Activated CD4-positive, alpha-beta T cell treated with anti-CD3 and anti-CD28 coated beads, Interleukin-2, amount 50 U/mL, for 16 hours (primary cell): ENCODE data around the gene IDUA.
"Not testable (repeated sequence)": the region's sequence is repeated elsewhere in the genome, so short reads cannot be mapped to it uniquely, and the experiment has no call there.

Experiments used
- DNase-seq: peaks from one replicate; pipeline ENCODE4 v3.0.0-alpha.2; 2020

The IDUA gene

GRCh38 chr4:986879-987623 lies at the start of gene IDUA:
Gene IDUA (plus strand): TSS chr4:987044. CDS start chr4:987085, 41 bp downstream.
- DNase-seq = peak; percentile 80

GRCh38 chr4:939508-939907 lies 47.3 kb upstream of the IDUA start:
- DNase-seq = not testable (repeated sequence)

GRCh38 chr4:945274-946102 lies 41.4 kb upstream of the IDUA start:
- DNase-seq = no peak

GRCh38 chr4:946103-946450 lies 40.8 kb upstream of the IDUA start:
- no peak for DNase-seq

- DNase-seq = no peak
These were observed 40.0 kb upstream of the IDUA start for GRCh38 chr4:946517-947471.

GRCh38 chr4:947491-947971 lies 39.3 kb upstream of the IDUA start:
- no peak for DNase-seq

GRCh38 chr4:948101-948935 lies 38.5 kb upstream of the IDUA start:
- DNase-seq = no peak

GRCh38 chr4:948936-949300 lies 37.9 kb upstream of the IDUA start:
- DNase-seq = no peak

GRCh38 chr4:949656-950055 lies 37.2 kb upstream of the IDUA start:
- DNase-seq = no peak

- no peak for DNase-seq
These were observed 36.5 kb upstream of the IDUA start for GRCh38 chr4:950136-951020.

- DNase-seq = no peak
These were observed 35.7 kb upstream of the IDUA start for GRCh38 chr4:951186-951585.

GRCh38 chr4:951594-952468 lies 35.0 kb upstream of the IDUA start:
- no peak for DNase-seq

GRCh38 chr4:952881-953573 lies 33.8 kb upstream of the IDUA start:
- no peak for DNase-seq

- no peak for DNase-seq
These were observed 33.3 kb upstream of the IDUA start for GRCh38 chr4:953574-953915.

GRCh38 chr4:954211-955020 lies 32.4 kb upstream of the IDUA start:
- no peak for DNase-seq

- DNase-seq = no peak
These were observed 31.5 kb upstream of the IDUA start for GRCh38 chr4:955161-955921.

GRCh38 chr4:955931-956381 lies 30.9 kb upstream of the IDUA start:
- no peak for DNase-seq
